Adrenal gland (tissue), 12 donors: ENCODE measurements around the gene CMC2. TPM values are rescaled to one million over a fixed set of nuclear protein-coding genes. Genes with fewer than 3 reads are reported as not detected.

Source experiments
- DNase-seq, 7 donors: peaks; one replicate each; pipeline ENCODE4 v3.0.0-alpha.2; 2019 to 2020
- H3K27ac ChIP-seq, 5 donors: fragments of 200-600 bp; sonication (generic) in 4 of 5; 1 replicate in 3 of 5; 2 replicates in 2 of 5; pipeline versions ENCODE4 v1.5.1 to v1.8.0; 2016 to 2020; ENCODE audit warnings: mild to moderate bottlenecking in 1 of 5
- H3K27me3 ChIP-seq: fragments of 200-600 bp; 2 replicates; pipeline ENCODE4 v1.8.0; 2021
- H3K36me3 ChIP-seq, 2 donors: fragments of 200-600 bp; replicated peaks in 1 of 2; 1 replicate in 1 of 2; 2 replicates in 1 of 2; pipeline versions ENCODE4 v1.5.1 to v1.8.0; 2018 to 2022
- H3K4me1 ChIP-seq, 2 donors: fragments of 200-600 bp; replicated peaks in 1 of 2; 1 replicate in 1 of 2; 2 replicates in 1 of 2; pipeline versions ENCODE4 v1.5.1 to v1.8.0; 2018 to 2021
- H3K4me3 ChIP-seq, 4 donors: fragments of 200-600 bp; sonication (generic) in 3 of 4; one replicate each; pipeline ENCODE4 v1.5.1; 2016 to 2018
- H3K9me3 ChIP-seq, 3 donors: fragments of 200-600 bp; sonication (generic) in 1 of 3; replicated peaks in 1 of 3; 1 replicate in 2 of 3; 2 replicates in 1 of 3; pipeline versions ENCODE4 v1.5.1 to v1.8.0; 2016 to 2021
- POLR2A ChIP-seq, 2 donors: fragments of 450-650 bp; IDR thresholded peaks; one replicate each; pipeline ENCODE4 v1.6.1; 2017; ENCODE audit warnings: antibody characterized with exemption in 2 of 2, mild to moderate bottlenecking in 2 of 2, moderate library complexity in 1 of 2
- WGBS, 4 donors: extraction: QIAGEN DNeasy Blood & Tissue Kit in 2 of 4; methylation state at CpG; one replicate each; pipeline versions ENCODE4 v1.1.5 to v1.1.7; 2013 to 2017; 5-methylcytosine and 5-hydroxymethylcytosine counted together
- intact Hi-C, 2 donors: fragments of 100-400 bp; cut with DNase I; formaldehyde crosslinking; loops; one replicate each; pipeline versions ENCODE4 v1.14.1 to v1.15.0; 2022 to 2023
- polyA plus RNA-seq, 3 donors: library from polyadenylated mRNA; stranded (reverse); fragments of 200-250 nt in 2 of 3; fragments of 350-450 nt in 1 of 3; fragmentation: Illumina TruSeq in 1 of 3; extraction: RNeasy Lipid Tissue Mini Kit (QIAGEN cat#74804) in 1 of 3; gene quantifications; one replicate each; pipeline ENCODE4 v1.2.3, GENCODE V29; 2013 to 2014
- total RNA-seq, 9 donors: library from RNA; depleted of rRNA in 4 of 9; stranded (reverse); fragments of >200 nt in 4 of 9; fragments of 120-200 nt in 1 of 9; fragmentation: NEBNext Ultra II Directional in 1 of 9; extraction: Animal tissue kit (Norgen Biotek cat#: 25700) in 1 of 9; gene quantifications; one replicate each; pipeline versions ENCODE4 v1.1.0 to v1.2.4, GENCODE V29; 2013 to 2023
- TF ChIP-seq, protein P1 (sequence below), 6 experiments: fragments of 450-650 bp in 4 of 6; fragments of 200-600 bp in 2 of 6; sonication (generic) in 1 of 6; IDR thresholded peaks; 1 replicate in 5 of 6; 2 replicates in 1 of 6; pipeline versions ENCODE4 v1.5.1 to v1.8.0; 2016 to 2021; ENCODE audit warnings: antibody characterized with exemption in 6 of 6, mild to moderate bottlenecking in 2 of 6, moderate library complexity in 1 of 6
- donor health status: healthy with polysubstance abuse.
- donor health status: Bipolar disorder and iron deficiency.
- donor health status: DM: yes; HTN: yes; CAD: no.
- donor health status: DM: no; HTN: no; CAD: no.
- donor health status: DM: no; HTN: no; CAD: no.
- donor health status: DM: yes; HTN: yes; CAD: no.

The CMC2 gene
- total and polyA plus RNA-seq, 12 donors, result 36.1 to 170 (median 65.8) TPM

- Histone ChIP-seq H3K9me3 (no peaks in the 10 kb centered on the region), H3K4me1 (peaks cover 0 to 27% of the 10 kb centered on the region in 2 donors), H3K27ac (peak overlapping the region in 3 of 5 donors; percentile 6 to 51 (median 30)), H3K36me3 (no peaks in the 10 kb centered on the region), H3K27me3 (no peaks in the 10 kb centered on the region), H3K4me3 (no peak overlapping the region)
- DNase-seq, result no peak
- intact Hi-C loops, result loop anchor here in 1 of 2 donors (10.0 kb wide), 1 partner anchor 59 kb away; no protein-coding TSS in a partner anchor
- TF ChIP-seq, protein P1, sequence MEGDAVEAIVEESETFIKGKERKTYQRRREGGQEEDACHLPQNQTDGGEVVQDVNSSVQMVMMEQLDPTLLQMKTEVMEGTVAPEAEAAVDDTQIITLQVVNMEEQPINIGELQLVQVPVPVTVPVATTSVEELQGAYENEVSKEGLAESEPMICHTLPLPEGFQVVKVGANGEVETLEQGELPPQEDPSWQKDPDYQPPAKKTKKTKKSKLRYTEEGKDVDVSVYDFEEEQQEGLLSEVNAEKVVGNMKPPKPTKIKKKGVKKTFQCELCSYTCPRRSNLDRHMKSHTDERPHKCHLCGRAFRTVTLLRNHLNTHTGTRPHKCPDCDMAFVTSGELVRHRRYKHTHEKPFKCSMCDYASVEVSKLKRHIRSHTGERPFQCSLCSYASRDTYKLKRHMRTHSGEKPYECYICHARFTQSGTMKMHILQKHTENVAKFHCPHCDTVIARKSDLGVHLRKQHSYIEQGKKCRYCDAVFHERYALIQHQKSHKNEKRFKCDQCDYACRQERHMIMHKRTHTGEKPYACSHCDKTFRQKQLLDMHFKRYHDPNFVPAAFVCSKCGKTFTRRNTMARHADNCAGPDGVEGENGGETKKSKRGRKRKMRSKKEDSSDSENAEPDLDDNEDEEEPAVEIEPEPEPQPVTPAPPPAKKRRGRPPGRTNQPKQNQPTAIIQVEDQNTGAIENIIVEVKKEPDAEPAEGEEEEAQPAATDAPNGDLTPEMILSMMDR (IDR thresholded peaks at IDR 0.05), result no peak
- no peak for TF ChIP-seq POLR2A (IDR thresholded peaks at IDR 0.05)
Measured at GRCh38 chr16:80993834-80994233, 12.9 kb downstream of the CMC2 start.

DNA sequence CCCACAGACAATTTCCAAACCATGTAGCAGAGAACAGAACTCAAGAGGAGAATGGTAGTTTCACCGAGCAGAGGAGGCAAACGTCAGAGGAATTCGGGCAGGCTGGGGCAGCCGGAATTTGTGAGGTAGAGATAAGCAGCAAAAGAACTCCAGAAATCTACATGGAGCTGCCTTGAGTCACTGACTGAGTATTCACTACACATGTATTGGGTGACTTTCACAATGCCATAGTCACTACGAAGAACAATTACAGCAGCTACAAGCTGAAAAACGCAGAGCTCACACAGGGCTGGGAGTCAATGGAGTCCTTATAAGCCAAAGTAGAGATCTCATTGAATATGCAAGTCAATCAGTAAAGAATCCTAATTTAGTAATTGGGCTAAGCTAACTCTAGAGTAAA is 13.4 kb downstream of the CMC2 start:
- peak in 6 of 7 donors; percentile 51 to 77 (median 62) for DNase-seq
- Histone ChIP-seq H3K27ac (peak overlapping the region in 4 of 5 donors; percentile 6 to 51 (median 22)), H3K27me3 (no peaks in the 10 kb centered on the region), H3K36me3 (no peaks in the 10 kb centered on the region), H3K4me1 (peaks cover 0 to 27% of the 10 kb centered on the region in 2 donors), H3K4me3 (no peak overlapping the region), H3K9me3 (no peaks in the 10 kb centered on the region)
- 35 to 47% (median 41%) methylated on average over 6 of the region's 6 CpGs for WGBS, 4 donors
- TF ChIP-seq, protein P1 (IDR thresholded peaks at IDR 0.05), result no peak
- TF ChIP-seq POLR2A (IDR thresholded peaks at IDR 0.05), result peak in 1 of 2 donors; percentile 72
- intact Hi-C loops, result loop anchor here in 1 of 2 donors (10.0 kb wide), 1 partner anchor 59 kb away; no protein-coding TSS in a partner anchor

- 39 to 50% (median 43%) methylated on average over 3 of the region's 3 CpGs for WGBS, 4 donors
- peak overlapping the region in 4 of 5 donors; percentile 6 to 51 (median 22) for H3K27ac ChIP-seq
- H3K9me3 ChIP-seq, result no peaks in the 10 kb centered on the region
- DNase-seq, result no peak
- intact Hi-C loops, result loop anchor here in 1 of 2 donors (10.0 kb wide), 1 partner anchor 58 kb away; no protein-coding TSS in a partner anchor
- no peak overlapping the region for H3K4me3 ChIP-seq
- H3K36me3 ChIP-seq, result no peaks in the 10 kb centered on the region
- no peak for TF ChIP-seq POLR2A (IDR thresholded peaks at IDR 0.05)
- TF ChIP-seq, protein P1 (IDR thresholded peaks at IDR 0.05), result no peak
- no peaks in the 10 kb centered on the region for H3K27me3 ChIP-seq
- H3K4me1 ChIP-seq, result peaks cover 0 to 27% of the 10 kb centered on the region in 2 donors
Measured at GRCh38 chr16:80992676-80993293, 13.9 kb downstream of the CMC2 start.

- H3K4me1 ChIP-seq, result peaks cover 0 to 21% of the 10 kb centered on the region in 2 donors
- intact Hi-C loops, result loop anchor here in 1 of 2 donors (10.0 kb wide), 1 partner anchor 57 kb away; no protein-coding TSS in a partner anchor
- WGBS, 4 donors, result 62 to 73% (median 68%) methylated on average over 6 of the region's 6 CpGs
- H3K27me3 ChIP-seq, result no peaks in the 10 kb centered on the region
- no peak overlapping the region for H3K27ac ChIP-seq
- DNase-seq, result no peak
- no peak overlapping the region for H3K4me3 ChIP-seq
- no peak for TF ChIP-seq POLR2A (IDR thresholded peaks at IDR 0.05)
- TF ChIP-seq, protein P1 (IDR thresholded peaks at IDR 0.05), result no peak
- H3K9me3 ChIP-seq, result no peaks in the 10 kb centered on the region
- H3K36me3 ChIP-seq, result no peaks in the 10 kb centered on the region
Measured at GRCh38 chr16:80991792-80992430, 14.8 kb downstream of the CMC2 start.
